HepG2 (cell line): Measurements from ENCODE around the gene ZBTB34. TPM values are rescaled to one million over a fixed set of nuclear protein-coding genes. Genes with fewer than 3 reads are reported as not detected.

Experiments
- ATAC-seq: fragments of 200-7000 bp; cut with Tn5 transposase; 3 replicates; pipeline ENCODE4 v1.9.1; 2020; ENCODE audit warnings: mild to moderate bottlenecking, moderate library complexity
- Bru-seq: library from RNA; stranded (reverse); fragments of 400-500 nt; gene quantifications from one replicate; lab custom pipeline; 2021; lab: Mats Ljungman, UMichigan
- BruChase-seq, 2 experiments: library from RNA; stranded (reverse); fragments of 400-500 nt; gene quantifications; one replicate each; lab custom pipeline; 2021; lab: Mats Ljungman, UMichigan
- BruUV-seq: library from RNA; stranded (reverse); fragments of 400-500 nt; replicated peaks from 2 replicates; lab custom pipeline; 2021; lab: Mats Ljungman, UMichigan
- CTCF ChIA-PET: fragments of 300-600 bp; formaldehyde crosslinking; extraction: SDS; loops from one replicate; lab custom pipeline; 2021; ENCODE audit warnings: low total read pairs, inconsistent platforms, low intra/inter-chr PET ratio; lab: Yijun Ruan, JAX
- POLR2A ChIA-PET: fragments of 350-600 bp; sonication (Branson Sonifier 250); formaldehyde crosslinking; loops from one replicate; lab custom pipeline; 2020; ENCODE audit warnings: antibody characterized with exemption, inconsistent platforms; lab: Yijun Ruan, JAX
- DNase-seq: peaks from one replicate; pipeline ENCODE4 v3.0.0-alpha.2; 2015; ENCODE audit warnings: low spot score
- FAIRE-seq: peaks from 3 replicates; lab custom pipeline; 2011; peaks lifted over from hg19 to GRCh38; lab: Jason Lieb, UNC
- H2AFZ ChIP-seq: one replicate; pipeline ENCODE4 v1.6.1; 2011; ENCODE audit warnings: low read length, inconsistent platforms
- H3K27ac ChIP-seq: fragments of 300-600 bp; 3 replicates; pipeline ENCODE4 v1.8.0; 2011; ENCODE audit warnings: mixed run types, mild to moderate bottlenecking, mixed read lengths, low read length, inconsistent platforms; ENCODE audit not compliant: insufficient read depth; ENCODE audit errors: extremely low read length
- H3K27me3 ChIP-seq, 2 experiments: fragments of 200-600 bp in 1 of 2; 2 replicates in 1 of 2; 3 replicates in 1 of 2; pipeline versions ENCODE4 v1.6.0 to v1.8.0; 2011; ENCODE audit warnings: low read length in 2 of 2, mild to moderate bottlenecking in 2 of 2, moderate library complexity in 2 of 2, inconsistent platforms in 1 of 2; ENCODE audit not compliant: insufficient read depth in 2 of 2, control insufficient read depth in 1 of 2
- H3K36me3 ChIP-seq, 2 experiments: fragments of 200-600 bp in 1 of 2; replicated peaks in 1 of 2; 2 replicates in 1 of 2; 3 replicates in 1 of 2; pipeline versions ENCODE4 v1.5.1 to v1.8.0; 2011; ENCODE audit warnings: low read length in 2 of 2, inconsistent platforms in 1 of 2; ENCODE audit not compliant: insufficient read depth in 2 of 2, control insufficient read depth in 1 of 2
- H3K4me1 ChIP-seq: 2 replicates; pipeline ENCODE4 v1.5.1; 2012; ENCODE audit warnings: low read length, inconsistent platforms; ENCODE audit not compliant: insufficient read depth
- H3K4me2 ChIP-seq: 2 replicates; pipeline ENCODE4 v1.6.0; 2011; ENCODE audit warnings: low read depth, low read length, inconsistent platforms
- H3K4me3 ChIP-seq, 3 experiments: fragments of 200-600 bp in 1 of 3; sonication (generic), shearing (Covaris generic) in 1 of 3; replicated peaks in 1 of 3; 2 replicates each; pipeline ENCODE4 v1.5.1; 2011 to 2016; ENCODE audit warnings: low read length in 3 of 3, inconsistent platforms in 2 of 3, low read depth in 2 of 3, mild to moderate bottlenecking in 2 of 3, control low read depth in 1 of 3, mixed read lengths in 1 of 3; ENCODE audit not compliant: insufficient read depth in 1 of 3
- H3K79me2 ChIP-seq: one replicate; pipeline ENCODE4 v1.6.1; 2011; ENCODE audit warnings: low read length, inconsistent platforms; ENCODE audit not compliant: insufficient read depth
- H3K9ac ChIP-seq: 2 replicates; pipeline ENCODE4 v1.6.0; 2011; ENCODE audit warnings: mild to moderate bottlenecking, low read depth, low read length, inconsistent platforms; ENCODE audit not compliant: insufficient read depth
- H3K9me3 ChIP-seq: 2 replicates; pipeline ENCODE4 v1.5.1; 2012; ENCODE audit warnings: mild to moderate bottlenecking, low read length
- H4K20me1 ChIP-seq: 2 replicates; pipeline ENCODE4 v1.6.0; 2011; ENCODE audit warnings: inconsistent platforms, mild to moderate bottlenecking, low read length, moderate library complexity; ENCODE audit not compliant: insufficient read depth
- CAMTA2 ChIP-seq: sonication (generic); formaldehyde crosslinking; IDR thresholded peaks from 2 replicates; pipeline ENCODE4 v1.4.0; 2020; ENCODE audit warnings: mild to moderate bottlenecking, missing genetic modification reagents, borderline replicate concordance
- E2F1 ChIP-seq: sonication (generic); formaldehyde crosslinking; IDR thresholded peaks from 2 replicates; pipeline ENCODE4 v1.5.0; 2020; ENCODE audit warnings: missing genetic modification reagents
- GABPB1 ChIP-seq: IDR thresholded peaks from 2 replicates; pipeline ENCODE4 v1.6.1; 2016; ENCODE audit warnings: mild to moderate bottlenecking, missing genetic modification reagents, moderate library complexity, missing compliant biosample characterization
- KDM2A ChIP-seq: sonication (generic); formaldehyde crosslinking; IDR thresholded peaks from 2 replicates; pipeline ENCODE4 v1.4.0; 2020; ENCODE audit warnings: low read depth, missing genetic modification reagents, borderline replicate concordance
- MAFG ChIP-seq: sonication (generic); formaldehyde crosslinking; IDR thresholded peaks from 2 replicates; pipeline ENCODE4 v1.5.1; 2020; ENCODE audit warnings: mild to moderate bottlenecking, missing genetic modification reagents
- MED1 ChIP-seq: sonication (generic); formaldehyde crosslinking; IDR thresholded peaks from 2 replicates; pipeline ENCODE4 v1.4.0; 2020; ENCODE audit warnings: missing genetic modification reagents
- ZFP90 ChIP-seq: sonication (generic); formaldehyde crosslinking; IDR thresholded peaks from 2 replicates; pipeline ENCODE4 v1.8.0; 2022; ENCODE audit warnings: missing genetic modification reagents, mild to moderate bottlenecking, inconsistent platforms, borderline replicate concordance
- ZNF232 ChIP-seq: sonication (generic); formaldehyde crosslinking; IDR thresholded peaks from 2 replicates; pipeline ENCODE4 v1.4.0; 2020; ENCODE audit warnings: missing genetic modification reagents, borderline replicate concordance
- WGBS: methylation state at CpG from one replicate; pipeline ENCODE4 v1.1.6; 2017; ENCODE audit warnings: low lambda C conversion rate; 5-methylcytosine and 5-hydroxymethylcytosine counted together
- in situ Hi-C: cut with HindIII; loops from 2 replicates; pipeline ENCODE4 v1.10.0; 2017; ENCODE audit warnings: low pct_unique_long_range_greater_than_20kb; ENCODE audit not compliant: extremely low pct_ligation_motif_present
- intact Hi-C: fragments of 100-400 bp; cut with micrococcal nuclease; formaldehyde crosslinking; loops from one replicate; pipeline ENCODE4 v1.10.0; 2022; ENCODE audit not compliant: unreplicated experiment
- long read RNA-seq, 2 experiments: library from RNA in 1 of 2; library from polyadenylated mRNA in 1 of 2; stranded (forward) in 1 of 2; unstranded in 1 of 2; transcript quantifications; one replicate each; pipeline ENCODE4 v2.0.0, GENCODE V29; 2019 to 2022
- polyA minus RNA-seq, 3 experiments: library from RNA; depleted of rRNA, polyadenylated mRNA; stranded (reverse); fragments of >200 nt; gene quantifications; 2 replicates each; pipeline ENCODE4 v1.2.3, GENCODE V29; 2011; ENCODE audit warnings: low replicate concordance in 1 of 3
- polyA plus RNA-seq, 8 experiments: library from polyadenylated mRNA; depleted of rRNA in 3 of 8; stranded (reverse) in 7 of 8; unstranded in 1 of 8; fragments of >200 nt; fragmentation: Illumina TruSeq in 4 of 8; extraction: Trizol in 4 of 8; gene quantifications; 2 replicates each; pipeline versions ENCODE4 v1.2.1 to v1.2.3, GENCODE V29; 2011 to 2016; ENCODE audit warnings: low read depth in 4 of 8, missing spikeins in 1 of 8, mixed read lengths in 1 of 8; ENCODE audit not compliant: insufficient read depth in 1 of 8
- total RNA-seq, 5 experiments: library from RNA; depleted of rRNA; stranded (reverse); fragments of >200 nt; fragmentation: Illumina TruSeq; extraction: Trizol; gene quantifications; 2 replicates each; pipeline ENCODE4 v1.2.3, GENCODE V29; 2016; ENCODE audit warnings: low read depth in 1 of 5
- TF ChIP-seq, protein P1 (sequence below): sonication (generic); formaldehyde crosslinking; IDR thresholded peaks from 2 replicates; pipeline ENCODE4 v1.5.0; 2020; ENCODE audit warnings: mild to moderate bottlenecking, missing genetic modification reagents, borderline replicate concordance

The ZBTB34 gene, protein sequence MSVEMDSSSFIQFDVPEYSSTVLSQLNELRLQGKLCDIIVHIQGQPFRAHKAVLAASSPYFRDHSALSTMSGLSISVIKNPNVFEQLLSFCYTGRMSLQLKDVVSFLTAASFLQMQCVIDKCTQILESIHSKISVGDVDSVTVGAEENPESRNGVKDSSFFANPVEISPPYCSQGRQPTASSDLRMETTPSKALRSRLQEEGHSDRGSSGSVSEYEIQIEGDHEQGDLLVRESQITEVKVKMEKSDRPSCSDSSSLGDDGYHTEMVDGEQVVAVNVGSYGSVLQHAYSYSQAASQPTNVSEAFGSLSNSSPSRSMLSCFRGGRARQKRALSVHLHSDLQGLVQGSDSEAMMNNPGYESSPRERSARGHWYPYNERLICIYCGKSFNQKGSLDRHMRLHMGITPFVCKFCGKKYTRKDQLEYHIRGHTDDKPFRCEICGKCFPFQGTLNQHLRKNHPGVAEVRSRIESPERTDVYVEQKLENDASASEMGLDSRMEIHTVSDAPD
- total RNA-seq (2016; rRNA removed; fragmentation: Illumina TruSeq; extraction: Trizol) (5.9 and 10.2 TPM in 2 replicates), polyA plus RNA-seq (2011; rRNA removed) (8.1 and 8.7 TPM in 2 replicates), polyA minus RNA-seq (2011; rRNA and poly(A)+ RNA removed; ENCODE audit: low replicate concordance) (12.3 and 20.4 TPM in 2 replicates), Bru-seq, nascent RNA (percentile 73 among the genes with signal in this experiment), BruChase-seq, experiment 1, labeled RNA remaining after a 6-hour chase (percentile 79 among the genes with signal in this experiment), BruChase-seq, experiment 2, labeled RNA remaining after a 2-hour chase (percentile 86 among the genes with signal in this experiment)
- total RNA-seq (2016; cell fraction: cytosol; rRNA removed; fragmentation: Illumina TruSeq; extraction: Trizol; ENCODE audit: low read depth) = 0.53 and 0.61 TPM in 2 replicates
- 5.8 and 9.1 TPM in 2 replicates for total RNA-seq (2016; cell fraction: insoluble cytoplasmic fraction; rRNA removed; fragmentation: Illumina TruSeq; extraction: Trizol)
- total RNA-seq (2016; cell fraction: membrane; rRNA removed; fragmentation: Illumina TruSeq; extraction: Trizol) = 3.1 and 3.2 TPM in 2 replicates
- 6.8 and 7.5 TPM in 2 replicates for total RNA-seq (2016; cell fraction: nucleus; rRNA removed; fragmentation: Illumina TruSeq; extraction: Trizol)
- 4.2 and 6.5 TPM in 2 replicates for polyA plus RNA-seq (2011; cell fraction: cytosol; rRNA removed)
- 6.5 and 7.0 TPM in 2 replicates for polyA plus RNA-seq (2011; cell fraction: nucleus; rRNA removed)
- polyA plus RNA-seq (2012) = 4.7 and 4.8 TPM in 2 replicates
- 0.17 TPM in 2 replicates for polyA plus RNA-seq (2016; cell fraction: cytosol; fragmentation: Illumina TruSeq; extraction: Trizol; ENCODE audit: low read depth)
- polyA plus RNA-seq (2016; cell fraction: insoluble cytoplasmic fraction; fragmentation: Illumina TruSeq; extraction: Trizol; ENCODE audit: low read depth) = 5.3 and 5.7 TPM in 2 replicates
- 0.92 and 0.98 TPM in 2 replicates for polyA plus RNA-seq (2016; cell fraction: membrane; fragmentation: Illumina TruSeq; extraction: Trizol; ENCODE audit: low read depth)
- polyA plus RNA-seq (2016; cell fraction: nucleus; fragmentation: Illumina TruSeq; extraction: Trizol; ENCODE audit: insufficient read depth, low read depth) = 7.7 and 8.1 TPM in 2 replicates
- polyA minus RNA-seq (2011; cell fraction: cytosol; rRNA and poly(A)+ RNA removed) = 7.8 and 9.6 TPM in 2 replicates
- polyA minus RNA-seq (2011; cell fraction: nucleus; rRNA and poly(A)+ RNA removed) = 12.1 and 15.7 TPM in 2 replicates
- long read RNA-seq, experiment 1, full-length matches to known transcripts = 1 of 1 reads
- long read RNA-seq, experiment 1, partial matches to known transcripts = 0 of 1 reads
- long read RNA-seq, experiment 1, other reads (novel, unspliced or antisense) = 0 of 1 reads
- long read RNA-seq, experiment 2, full-length matches to known transcripts = 21 of 23 reads
- long read RNA-seq, experiment 2, partial matches to known transcripts = 0 of 23 reads
- long read RNA-seq, experiment 2, other reads (novel, unspliced or antisense) = 2 of 23 reads

GRCh38 chr9:126860077-126860756, at the start of gene ZBTB34:
Gene ZBTB34 (plus strand): TSS chr9:126860639. CDS start chr9:126879400, 18,761 bp downstream.
- ATAC-seq = peak; percentile 80
- Histone ChIP-seq H3K79me2 (peaks cover 35% of the 10 kb centered on the region), H3K36me3 (peaks cover 5 to 14% of the 10 kb centered on the region in 2 experiments), H3K4me2 (peak within 1 kb of the TSS; percentile 90), H3K9me3 (no peaks in the 10 kb centered on the region), H4K20me1 (0 out of 2 replicates have a peak, but pooled peaks cover 8% of the 10 kb centered on the region), H3K4me3 (peak within 1 kb of the TSS; percentile 80 to 93 (median 89)), H3K9ac (peak within 1 kb of the TSS; percentile 78), H3K4me1 (peaks cover 32% of the 10 kb centered on the region), H3K27me3 (no peaks in the 10 kb centered on the region; a peak in 2 of 5 replicates), H3K27ac (peak within 1 kb of the TSS; percentile 85), H2AFZ (no peak within 1 kb of the TSS)
- 0% methylated on average over 3 of the region's 67 CpGs for WGBS
- intact Hi-C loops (no loop called here), in situ Hi-C loops (no loop called here)
- ChIA-PET CTCF (no interaction called here), POLR2A (interaction anchor here (0.7 kb wide), 1 partner anchor 13 kb away, joined by 3 read pairs; no protein-coding TSS in a partner anchor)
- no peak for FAIRE-seq
- TSS peak; percentile 78 for BruUV-seq
- DNase-seq = peak; percentile 35
- TF ChIP-seq MAFG (no peak), MED1 (CRISPR knock-in tag) (0 out of 2 replicates have a peak, but pooled peaks have one; percentile 27), ZFP90 (CRISPR knock-in tag) (0 out of 2 replicates have a peak, but pooled peaks have one; percentile 31), CAMTA2 (CRISPR knock-in tag) (0 out of 2 replicates have a peak, but pooled peaks have one; percentile 54), GABPB1 (CRISPR knock-in tag) (peak; percentile 90), KDM2A (peak; percentile 85), ZNF232 (CRISPR knock-in tag) (no peak), E2F1 (CRISPR knock-in tag) (0 out of 2 replicates have a peak, but pooled peaks have one; percentile 59)
- TF ChIP-seq, protein P1, sequence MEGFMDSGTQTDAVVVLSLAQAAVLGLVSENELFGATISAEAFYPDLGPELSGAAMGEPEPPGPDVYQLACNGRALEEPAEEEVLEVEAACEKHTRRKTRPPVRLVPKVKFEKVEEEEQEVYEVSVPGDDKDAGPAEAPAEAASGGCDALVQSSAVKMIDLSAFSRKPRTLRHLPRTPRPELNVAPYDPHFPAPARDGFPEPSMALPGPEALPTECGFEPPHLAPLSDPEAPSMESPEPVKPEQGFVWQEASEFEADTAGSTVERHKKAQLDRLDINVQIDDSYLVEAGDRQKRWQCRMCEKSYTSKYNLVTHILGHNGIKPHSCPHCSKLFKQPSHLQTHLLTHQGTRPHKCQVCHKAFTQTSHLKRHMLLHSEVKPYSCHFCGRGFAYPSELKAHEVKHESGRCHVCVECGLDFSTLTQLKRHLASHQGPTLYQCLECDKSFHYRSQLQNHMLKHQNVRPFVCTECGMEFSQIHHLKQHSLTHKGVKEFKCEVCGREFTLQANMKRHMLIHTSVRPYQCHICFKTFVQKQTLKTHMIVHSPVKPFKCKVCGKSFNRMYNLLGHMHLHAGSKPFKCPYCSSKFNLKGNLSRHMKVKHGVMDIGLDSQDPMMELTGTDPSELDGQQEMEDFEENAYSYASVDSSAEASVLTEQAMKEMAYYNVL (CRISPR knock-in tag) = peak; percentile 72; the same call in 1 of the 2 replicates
